Measurements from ENCODE around the gene PAN3. TPM values are rescaled to one million over a fixed set of nuclear protein-coding genes. Genes with fewer than 3 reads are reported as not detected.
A peak's percentile ranks its signal among the peaks of the same experiment; 100 is the strongest.

PAN3 gene
- total and polyA plus RNA-seq, 8 donors = 24.1 to 63.2 (median 55.2) TPM

DNA sequence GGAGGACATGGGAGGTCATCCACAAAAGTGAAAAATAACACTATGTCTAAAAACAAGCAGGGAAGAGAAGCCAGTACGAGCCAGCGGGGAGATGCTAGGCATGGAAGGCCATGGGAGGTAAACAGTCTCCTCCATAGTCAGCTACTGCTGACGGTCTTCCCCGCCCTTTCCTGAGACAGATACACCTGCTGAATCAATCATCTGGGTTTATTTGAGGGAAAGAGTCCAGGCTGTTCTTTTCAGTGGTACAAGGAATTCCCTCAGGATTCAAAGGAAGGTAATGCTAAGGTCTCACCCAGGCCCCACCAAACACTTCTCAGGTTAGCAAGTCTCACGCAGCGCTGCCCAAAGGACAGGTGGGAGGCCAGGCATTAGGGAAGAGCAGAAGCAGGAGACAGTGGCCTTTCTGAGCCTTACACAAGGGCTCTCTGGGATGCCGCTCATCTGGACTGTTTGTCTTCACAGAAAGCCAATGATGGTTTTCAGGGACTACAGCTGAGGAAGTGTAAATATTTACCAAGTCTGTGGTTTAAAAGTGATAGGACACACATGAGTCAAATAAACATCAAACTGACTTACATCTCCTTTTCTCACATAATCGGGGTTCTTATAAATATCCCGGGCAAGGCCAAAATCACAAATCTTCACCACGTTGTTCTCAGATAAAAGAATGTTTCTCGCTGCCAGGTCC, 182.7 kb downstream of the PAN3 start:
- no peaks in the 10 kb centered on the region for H3K27me3 ChIP-seq
- H3K9me3 ChIP-seq = no peaks in the 10 kb centered on the region
- no peak for DNase-seq
- peaks cover 0 to 11% of the 10 kb centered on the region in 2 donors for H3K4me1 ChIP-seq
- H3K4me3 ChIP-seq = no peak overlapping the region
- no peak overlapping the region for H3K27ac ChIP-seq
- intact Hi-C loops (cut with DNase I) = loop anchor here in 1 of 2 donors (10.0 kb wide), 2 partner anchors 314 to 474 kb away; no protein-coding TSS in a partner anchor
- TF ChIP-seq, protein P1, sequence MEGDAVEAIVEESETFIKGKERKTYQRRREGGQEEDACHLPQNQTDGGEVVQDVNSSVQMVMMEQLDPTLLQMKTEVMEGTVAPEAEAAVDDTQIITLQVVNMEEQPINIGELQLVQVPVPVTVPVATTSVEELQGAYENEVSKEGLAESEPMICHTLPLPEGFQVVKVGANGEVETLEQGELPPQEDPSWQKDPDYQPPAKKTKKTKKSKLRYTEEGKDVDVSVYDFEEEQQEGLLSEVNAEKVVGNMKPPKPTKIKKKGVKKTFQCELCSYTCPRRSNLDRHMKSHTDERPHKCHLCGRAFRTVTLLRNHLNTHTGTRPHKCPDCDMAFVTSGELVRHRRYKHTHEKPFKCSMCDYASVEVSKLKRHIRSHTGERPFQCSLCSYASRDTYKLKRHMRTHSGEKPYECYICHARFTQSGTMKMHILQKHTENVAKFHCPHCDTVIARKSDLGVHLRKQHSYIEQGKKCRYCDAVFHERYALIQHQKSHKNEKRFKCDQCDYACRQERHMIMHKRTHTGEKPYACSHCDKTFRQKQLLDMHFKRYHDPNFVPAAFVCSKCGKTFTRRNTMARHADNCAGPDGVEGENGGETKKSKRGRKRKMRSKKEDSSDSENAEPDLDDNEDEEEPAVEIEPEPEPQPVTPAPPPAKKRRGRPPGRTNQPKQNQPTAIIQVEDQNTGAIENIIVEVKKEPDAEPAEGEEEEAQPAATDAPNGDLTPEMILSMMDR (IDR thresholded peaks at IDR 0.05) = no peak
- no peak for ATAC-seq
- H3K36me3 ChIP-seq = no peaks in the 10 kb centered on the region

DNA sequence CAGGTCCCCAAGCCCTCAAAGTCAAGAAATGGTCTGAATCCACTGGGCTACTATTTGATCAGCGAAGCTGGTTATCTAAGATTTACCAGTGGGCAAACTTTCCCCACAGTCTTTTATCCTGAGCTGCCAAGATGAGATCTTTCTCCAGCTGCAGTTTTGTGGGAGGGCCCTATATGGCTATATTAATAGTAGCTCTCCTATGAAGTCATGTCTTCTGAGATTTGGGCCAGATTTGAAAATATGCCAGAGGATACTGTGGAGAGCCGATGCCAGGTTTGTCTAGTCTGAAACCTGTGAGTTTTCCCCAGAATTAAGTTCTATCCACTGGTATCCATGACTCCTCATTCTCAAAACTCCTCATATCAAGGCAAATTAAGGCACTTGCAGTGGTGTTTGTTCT, 183.4 kb downstream of the PAN3 start:
- no peak overlapping the region for H3K4me3 ChIP-seq
- no peak overlapping the region for H3K27ac ChIP-seq
- H3K36me3 ChIP-seq = no peaks in the 10 kb centered on the region
- DNase-seq = no peak
- intact Hi-C loops (cut with DNase I) = loop anchor here in 1 of 2 donors (10.0 kb wide), 2 partner anchors 313 to 473 kb away; no protein-coding TSS in a partner anchor
- no peaks in the 10 kb centered on the region for H3K27me3 ChIP-seq
- no peaks in the 10 kb centered on the region for H3K9me3 ChIP-seq
- no peak for ATAC-seq
- peaks cover 0 to 11% of the 10 kb centered on the region in 2 donors for H3K4me1 ChIP-seq
- TF ChIP-seq, protein P1 (IDR thresholded peaks at IDR 0.05) = no peak

DNA sequence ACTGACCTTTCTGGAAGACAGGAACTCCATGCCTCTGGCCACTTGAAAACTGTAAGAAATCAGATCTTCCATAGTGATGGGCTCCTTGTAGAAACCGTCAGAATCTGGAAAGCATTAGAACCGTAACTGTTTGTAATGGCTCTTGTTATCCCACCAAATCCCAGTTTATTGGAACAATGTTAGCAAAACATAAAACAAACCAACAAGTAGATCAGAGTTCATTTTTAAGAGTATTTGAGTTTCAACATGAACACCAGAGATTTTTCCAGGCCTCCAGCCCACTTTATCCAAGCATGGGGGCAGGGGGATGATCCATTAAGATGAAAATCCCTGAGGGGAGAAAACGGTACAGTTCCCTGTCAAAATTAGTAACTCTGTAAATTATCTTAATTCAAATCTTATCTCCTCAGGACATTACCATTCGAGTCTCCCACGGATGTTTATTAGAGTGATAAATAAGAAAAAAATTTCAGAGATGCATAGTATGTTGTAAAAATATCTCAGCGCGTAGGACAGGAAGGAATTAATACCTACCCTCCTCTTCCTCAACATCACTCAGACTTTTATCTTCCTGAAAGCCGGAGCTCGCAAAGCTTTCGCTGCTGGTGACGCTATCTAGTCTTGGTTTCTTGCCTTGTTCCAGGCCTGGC, 184.0 kb downstream of the PAN3 start:
- no peak overlapping the region for H3K27ac ChIP-seq

DNA sequence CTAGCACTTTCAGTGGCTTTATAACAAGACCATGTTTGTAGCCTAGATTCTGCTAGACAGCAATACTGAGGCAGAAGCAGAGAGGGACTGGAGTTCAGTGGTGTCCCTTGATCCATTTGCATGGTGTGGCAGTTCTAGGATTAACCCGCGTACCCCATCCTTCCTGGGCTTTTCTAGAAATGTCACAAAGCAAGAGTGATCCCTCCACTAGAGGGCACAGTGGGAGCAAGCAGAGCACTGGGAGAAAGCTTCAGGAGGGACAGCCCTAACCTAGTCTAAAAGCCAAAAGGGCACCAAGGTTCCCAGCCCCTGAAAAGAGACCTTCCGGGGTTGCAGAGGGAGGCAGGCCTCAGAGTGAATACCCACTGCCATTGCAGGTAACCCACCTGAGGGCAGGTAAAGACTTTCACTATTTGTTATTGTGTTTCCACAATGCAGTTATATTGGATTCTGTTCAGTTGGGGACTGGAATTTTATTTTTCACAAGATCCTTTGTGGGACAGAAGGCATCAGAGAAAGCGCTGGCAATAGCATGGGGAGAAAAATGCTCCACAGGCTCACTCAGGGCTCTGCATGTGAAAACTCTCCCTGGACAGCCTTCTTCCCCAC, 185.9 kb downstream of the PAN3 start:
- Histone ChIP-seq H3K4me1 (peaks cover 2 to 22% of the 10 kb centered on the region in 2 donors), H3K9me3 (no peaks in the 10 kb centered on the region), H3K4me3 (no peak overlapping the region), H3K27me3 (no peaks in the 10 kb centered on the region), H3K27ac (no peak overlapping the region), H3K36me3 (no peaks in the 10 kb centered on the region)
- ATAC-seq = peak; percentile 96
- intact Hi-C loops (cut with DNase I) = loop anchor here in 1 of 2 donors (10.0 kb wide), 2 partner anchors 311 to 471 kb away; no protein-coding TSS in a partner anchor
- DNase-seq = peak in 2 of 4 donors; percentile 47 to 64
- TF ChIP-seq, protein P1 (IDR thresholded peaks at IDR 0.05) = peak; percentile 54 to 79

More for the DNA sequence above, 184.0 kb downstream of the PAN3 start:
- H3K36me3 ChIP-seq = no peaks in the 10 kb centered on the region
- H3K4me3 ChIP-seq = no peak overlapping the region
- TF ChIP-seq, protein P1 (IDR thresholded peaks at IDR 0.05) = no peak
- H3K9me3 ChIP-seq = no peaks in the 10 kb centered on the region
- ATAC-seq (no peak), DNase-seq (no peak)
- intact Hi-C loops (cut with DNase I) = loop anchor here in 1 of 2 donors (10.0 kb wide), 2 partner anchors 312 to 472 kb away; no protein-coding TSS in a partner anchor
- H3K27me3 ChIP-seq = no peaks in the 10 kb centered on the region
- peaks cover 0 to 11% of the 10 kb centered on the region in 2 donors for H3K4me1 ChIP-seq

DNA sequence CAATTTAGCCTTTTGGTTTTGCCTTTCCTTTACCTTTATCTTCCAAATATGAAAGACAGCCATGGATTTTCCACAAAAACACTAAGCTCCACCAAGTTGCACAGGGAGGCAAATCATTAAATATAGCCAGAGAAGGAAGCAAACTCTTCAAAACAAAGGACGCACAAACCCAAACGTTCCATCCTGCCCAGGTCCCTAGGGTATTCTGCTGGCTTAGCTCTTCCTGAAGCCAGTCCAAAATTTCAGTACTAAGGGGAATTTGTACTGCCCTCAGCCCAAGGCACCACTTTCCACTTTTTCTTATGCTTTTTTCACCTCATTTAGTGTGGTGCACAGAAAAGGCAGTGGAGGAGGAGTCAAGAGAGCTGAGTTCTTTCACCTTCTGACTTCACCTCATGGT, 186.7 kb downstream of the PAN3 start:
- Histone ChIP-seq H3K27ac (no peak overlapping the region), H3K36me3 (no peaks in the 10 kb centered on the region), H3K9me3 (no peaks in the 10 kb centered on the region), H3K27me3 (no peaks in the 10 kb centered on the region), H3K4me3 (no peak overlapping the region), H3K4me1 (peaks cover 7 to 30% of the 10 kb centered on the region in 2 donors)
- intact Hi-C loops (cut with DNase I) = loop anchor here in 1 of 2 donors (10.0 kb wide), 2 partner anchors 310 to 470 kb away; no protein-coding TSS in a partner anchor
- TF ChIP-seq, protein P1 (IDR thresholded peaks at IDR 0.05) = no peak
- ATAC-seq = no peak
- no peak for DNase-seq
